HepG2 (cell line): ENCODE results near the gene CPXM1. TPM values are rescaled to one million over a fixed set of nuclear protein-coding genes. Genes with fewer than 3 reads are reported as not detected.

Source experiments
- ATF7-NPFF ChIP-seq: sonication (generic); formaldehyde crosslinking; IDR thresholded peaks from 2 replicates; pipeline ENCODE4 v1.8.1; 2023; ENCODE audit warnings: mild to moderate bottlenecking, low read depth, missing genetic modification reagents, moderate library complexity
- GATA4 ChIP-seq: sonication (generic); IDR thresholded peaks from 2 replicates; pipeline ENCODE4 v1.6.1; 2016; ENCODE audit warnings: antibody characterized with exemption, low read depth, borderline replicate concordance
- GZF1 ChIP-seq: sonication (generic); formaldehyde crosslinking; IDR thresholded peaks from 2 replicates; pipeline ENCODE4 v1.5.1; 2020; ENCODE audit warnings: mild to moderate bottlenecking, missing genetic modification reagents
- KDM3A ChIP-seq: IDR thresholded peaks from 2 replicates; pipeline ENCODE4 v1.6.1; 2018; ENCODE audit warnings: low read depth, missing compliant biosample characterization
- MZF1 ChIP-seq: sonication (generic); formaldehyde crosslinking; IDR thresholded peaks from 2 replicates; pipeline ENCODE4 v1.8.1; 2023; ENCODE audit warnings: mild to moderate bottlenecking, missing genetic modification reagents, borderline replicate concordance
- NFE2 ChIP-seq: sonication (generic); formaldehyde crosslinking; IDR thresholded peaks from 2 replicates; pipeline ENCODE4 v1.4.0; 2020; ENCODE audit warnings: missing genetic modification reagents
- NFYC ChIP-seq: IDR thresholded peaks from 2 replicates; pipeline ENCODE4 v1.6.1; 2016; ENCODE audit warnings: missing genetic modification reagents, missing compliant biosample characterization
- ZNF567 ChIP-seq: sonication (generic); formaldehyde crosslinking; IDR thresholded peaks from 2 replicates; pipeline ENCODE4 v1.8.1; 2023; ENCODE audit warnings: mild to moderate bottlenecking, missing genetic modification reagents, borderline replicate concordance
- ZNF83 ChIP-seq: sonication (generic); formaldehyde crosslinking; IDR thresholded peaks from 2 replicates; pipeline ENCODE4 v1.4.0; 2020; ENCODE audit warnings: missing genetic modification reagents, mild to moderate bottlenecking, borderline replicate concordance
- ZSCAN21 ChIP-seq: sonication (generic); formaldehyde crosslinking; IDR thresholded peaks from 2 replicates; pipeline ENCODE4 v1.8.0; 2022; ENCODE audit warnings: mild to moderate bottlenecking, missing genetic modification reagents, moderate library complexity, borderline replicate concordance
- polyA plus RNA-seq, 8 experiments: library from polyadenylated mRNA; depleted of rRNA in 3 of 8; stranded (reverse) in 7 of 8; unstranded in 1 of 8; fragments of >200 nt; fragmentation: Illumina TruSeq in 4 of 8; extraction: Trizol in 4 of 8; gene quantifications; 2 replicates each; pipeline versions ENCODE4 v1.2.1 to v1.2.3, GENCODE V29; 2011 to 2016; ENCODE audit warnings: low read depth in 4 of 8, missing spikeins in 1 of 8, mixed read lengths in 1 of 8; ENCODE audit not compliant: insufficient read depth in 1 of 8
- total RNA-seq, 5 experiments: library from RNA; depleted of rRNA; stranded (reverse); fragments of >200 nt; fragmentation: Illumina TruSeq; extraction: Trizol; gene quantifications; 2 replicates each; pipeline ENCODE4 v1.2.3, GENCODE V29; 2016; ENCODE audit warnings: low read depth in 1 of 5
- TF ChIP-seq, protein P1 (sequence below): sonication (generic); formaldehyde crosslinking; IDR thresholded peaks from 2 replicates; pipeline ENCODE4 v1.4.0; 2020; ENCODE audit warnings: missing genetic modification reagents
- TF ChIP-seq, protein P2 (sequence below): fragments of 450-650 bp; IDR thresholded peaks from 2 replicates; pipeline ENCODE4 v1.6.1; 2017
- TF ChIP-seq, protein P3 (sequence below): sonication (generic); formaldehyde crosslinking; IDR thresholded peaks from 2 replicates; pipeline ENCODE4 v1.5.0; 2020; ENCODE audit warnings: missing genetic modification reagents, mild to moderate bottlenecking, borderline replicate concordance
- TF ChIP-seq, protein P4 (sequence below): sonication (generic); formaldehyde crosslinking; IDR thresholded peaks from 2 replicates; pipeline ENCODE4 v1.4.0; 2020; ENCODE audit warnings: missing genetic modification reagents
- TF ChIP-seq, protein P5 (sequence below): sonication (generic); IDR thresholded peaks from 2 replicates; pipeline ENCODE4 v1.6.1; 2016; ENCODE audit warnings: low read depth, borderline replicate concordance
- TF ChIP-seq, protein P6 (sequence below): sonication (generic); formaldehyde crosslinking; IDR thresholded peaks from 2 replicates; pipeline ENCODE4 v1.5.0; 2020; ENCODE audit warnings: mild to moderate bottlenecking, missing genetic modification reagents, moderate library complexity

Gene CPXM1
- total and polyA plus RNA-seq, 2 of the 13 experiments (the other 11 are each of a cell fraction or from before 2014, with no cell fraction given) = 0.07 TPM; not detected in 1

DNA sequence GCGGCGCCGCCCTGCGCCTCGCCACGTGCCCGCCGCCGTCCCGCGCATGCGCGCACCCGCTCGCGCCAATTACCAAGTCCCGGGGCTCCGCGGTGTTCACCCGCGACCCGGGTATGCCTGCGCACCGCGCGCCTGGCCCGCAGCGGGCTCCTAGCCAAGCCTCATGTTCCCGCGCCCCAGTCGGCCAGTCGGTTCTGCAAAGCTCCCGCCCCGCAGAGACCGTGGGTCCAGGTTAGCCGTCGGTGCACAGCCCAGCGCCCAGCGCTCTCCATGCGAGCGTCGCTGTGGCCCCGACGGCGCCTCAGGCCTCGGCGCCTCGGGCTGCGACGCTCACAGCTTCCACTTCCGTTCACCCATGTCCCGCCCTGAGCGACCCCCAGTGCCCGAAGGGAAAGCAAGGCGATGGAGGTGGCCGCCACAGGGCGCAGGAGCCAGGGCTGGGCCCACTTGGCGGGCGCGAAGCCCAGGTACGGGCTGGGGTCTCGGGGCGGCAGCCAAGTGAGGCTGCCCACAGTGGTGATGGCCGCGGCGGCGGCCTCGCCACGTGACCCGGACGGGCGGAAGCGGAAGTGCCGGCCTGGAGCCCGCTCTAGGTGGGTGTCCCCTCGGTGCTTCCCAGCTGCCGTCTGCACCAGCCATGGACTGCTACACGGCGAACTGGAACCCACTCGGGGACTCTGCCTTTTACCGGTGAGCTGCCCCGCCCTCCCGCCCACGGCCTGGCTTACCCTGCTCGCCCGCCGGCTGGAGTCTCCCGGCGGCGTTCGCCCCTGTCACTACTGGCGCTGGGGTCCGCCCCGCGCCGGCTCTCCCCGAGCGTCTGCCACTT lies 39.9 kb upstream of the CPXM1 start, which contains the start of the genes PCED1A and VPS16 (continued):
- peak; percentile 99 for TF ChIP-seq ATF7-NPFF (CRISPR knock-in tag)
- TF ChIP-seq, protein P1, sequence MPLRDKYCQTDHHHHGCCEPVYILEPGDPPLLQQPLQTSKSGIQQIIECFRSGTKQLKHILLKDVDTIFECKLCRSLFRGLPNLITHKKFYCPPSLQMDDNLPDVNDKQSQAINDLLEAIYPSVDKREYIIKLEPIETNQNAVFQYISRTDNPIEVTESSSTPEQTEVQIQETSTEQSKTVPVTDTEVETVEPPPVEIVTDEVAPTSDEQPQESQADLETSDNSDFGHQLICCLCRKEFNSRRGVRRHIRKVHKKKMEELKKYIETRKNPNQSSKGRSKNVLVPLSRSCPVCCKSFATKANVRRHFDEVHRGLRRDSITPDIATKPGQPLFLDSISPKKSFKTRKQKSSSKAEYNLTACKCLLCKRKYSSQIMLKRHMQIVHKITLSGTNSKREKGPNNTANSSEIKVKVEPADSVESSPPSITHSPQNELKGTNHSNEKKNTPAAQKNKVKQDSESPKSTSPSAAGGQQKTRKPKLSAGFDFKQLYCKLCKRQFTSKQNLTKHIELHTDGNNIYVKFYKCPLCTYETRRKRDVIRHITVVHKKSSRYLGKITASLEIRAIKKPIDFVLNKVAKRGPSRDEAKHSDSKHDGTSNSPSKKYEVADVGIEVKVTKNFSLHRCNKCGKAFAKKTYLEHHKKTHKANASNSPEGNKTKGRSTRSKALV = peak; percentile 81
- TF ChIP-seq KDM3A (CRISPR knock-in tag) = peak; percentile 95; the same call in 1 of the 2 replicates
- TF ChIP-seq ZNF567 (CRISPR knock-in tag) = peak; percentile 97; the same call in 1 of the 2 replicates
- TF ChIP-seq NFYC = peak; percentile 42; the same call in 1 of the 2 replicates
- TF ChIP-seq, protein P2, sequence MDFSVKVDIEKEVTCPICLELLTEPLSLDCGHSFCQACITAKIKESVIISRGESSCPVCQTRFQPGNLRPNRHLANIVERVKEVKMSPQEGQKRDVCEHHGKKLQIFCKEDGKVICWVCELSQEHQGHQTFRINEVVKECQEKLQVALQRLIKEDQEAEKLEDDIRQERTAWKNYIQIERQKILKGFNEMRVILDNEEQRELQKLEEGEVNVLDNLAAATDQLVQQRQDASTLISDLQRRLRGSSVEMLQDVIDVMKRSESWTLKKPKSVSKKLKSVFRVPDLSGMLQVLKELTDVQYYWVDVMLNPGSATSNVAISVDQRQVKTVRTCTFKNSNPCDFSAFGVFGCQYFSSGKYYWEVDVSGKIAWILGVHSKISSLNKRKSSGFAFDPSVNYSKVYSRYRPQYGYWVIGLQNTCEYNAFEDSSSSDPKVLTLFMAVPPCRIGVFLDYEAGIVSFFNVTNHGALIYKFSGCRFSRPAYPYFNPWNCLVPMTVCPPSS = no peak
- TF ChIP-seq ZNF83 (CRISPR knock-in tag) = peak; percentile 92; the same call in 1 of the 2 replicates
- peak; percentile 54; the same call in 1 of the 2 replicates for TF ChIP-seq GATA4
- TF ChIP-seq GZF1 (CRISPR knock-in tag) = peak; percentile 90
- peak; percentile 94 for TF ChIP-seq ZSCAN21
- TF ChIP-seq, protein P3, sequence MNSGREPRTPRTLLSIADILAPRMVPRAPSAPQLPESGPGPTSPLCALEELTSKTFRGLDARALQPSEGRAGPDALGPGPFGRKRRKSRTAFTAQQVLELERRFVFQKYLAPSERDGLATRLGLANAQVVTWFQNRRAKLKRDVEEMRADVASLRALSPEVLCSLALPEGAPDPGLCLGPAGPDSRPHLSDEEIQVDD = peak; percentile 97; the same call in 1 of the 2 replicates
- 0 out of 2 replicates have a peak, but pooled peaks have one; percentile 23 for TF ChIP-seq NFE2 (CRISPR knock-in tag)
- 0 out of 2 replicates have a peak, but pooled peaks have one; percentile 67 for TF ChIP-seq MZF1 (CRISPR knock-in tag)
- TF ChIP-seq, protein P4, sequence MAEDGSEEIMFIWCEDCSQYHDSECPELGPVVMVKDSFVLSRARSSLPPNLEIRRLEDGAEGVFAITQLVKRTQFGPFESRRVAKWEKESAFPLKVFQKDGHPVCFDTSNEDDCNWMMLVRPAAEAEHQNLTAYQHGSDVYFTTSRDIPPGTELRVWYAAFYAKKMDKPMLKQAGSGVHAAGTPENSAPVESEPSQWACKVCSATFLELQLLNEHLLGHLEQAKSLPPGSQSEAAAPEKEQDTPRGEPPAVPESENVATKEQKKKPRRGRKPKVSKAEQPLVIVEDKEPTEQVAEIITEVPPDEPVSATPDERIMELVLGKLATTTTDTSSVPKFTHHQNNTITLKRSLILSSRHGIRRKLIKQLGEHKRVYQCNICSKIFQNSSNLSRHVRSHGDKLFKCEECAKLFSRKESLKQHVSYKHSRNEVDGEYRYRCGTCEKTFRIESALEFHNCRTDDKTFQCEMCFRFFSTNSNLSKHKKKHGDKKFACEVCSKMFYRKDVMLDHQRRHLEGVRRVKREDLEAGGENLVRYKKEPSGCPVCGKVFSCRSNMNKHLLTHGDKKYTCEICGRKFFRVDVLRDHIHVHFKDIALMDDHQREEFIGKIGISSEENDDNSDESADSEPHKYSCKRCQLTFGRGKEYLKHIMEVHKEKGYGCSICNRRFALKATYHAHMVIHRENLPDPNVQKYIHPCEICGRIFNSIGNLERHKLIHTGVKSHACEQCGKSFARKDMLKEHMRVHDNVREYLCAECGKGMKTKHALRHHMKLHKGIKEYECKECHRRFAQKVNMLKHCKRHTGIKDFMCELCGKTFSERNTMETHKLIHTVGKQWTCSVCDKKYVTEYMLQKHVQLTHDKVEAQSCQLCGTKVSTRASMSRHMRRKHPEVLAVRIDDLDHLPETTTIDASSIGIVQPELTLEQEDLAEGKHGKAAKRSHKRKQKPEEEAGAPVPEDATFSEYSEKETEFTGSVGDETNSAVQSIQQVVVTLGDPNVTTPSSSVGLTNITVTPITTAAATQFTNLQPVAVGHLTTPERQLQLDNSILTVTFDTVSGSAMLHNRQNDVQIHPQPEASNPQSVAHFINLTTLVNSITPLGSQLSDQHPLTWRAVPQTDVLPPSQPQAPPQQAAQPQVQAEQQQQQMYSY (CRISPR knock-in tag) = peak; percentile 62; the same call in 1 of the 2 replicates
- TF ChIP-seq, protein P5, sequence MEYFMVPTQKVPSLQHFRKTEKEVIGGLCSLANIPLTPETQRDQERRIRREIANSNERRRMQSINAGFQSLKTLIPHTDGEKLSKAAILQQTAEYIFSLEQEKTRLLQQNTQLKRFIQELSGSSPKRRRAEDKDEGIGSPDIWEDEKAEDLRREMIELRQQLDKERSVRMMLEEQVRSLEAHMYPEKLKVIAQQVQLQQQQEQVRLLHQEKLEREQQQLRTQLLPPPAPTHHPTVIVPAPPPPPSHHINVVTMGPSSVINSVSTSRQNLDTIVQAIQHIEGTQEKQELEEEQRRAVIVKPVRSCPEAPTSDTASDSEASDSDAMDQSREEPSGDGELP = peak; percentile 63; the same call in 1 of the 2 replicates
- TF ChIP-seq, protein P6, sequence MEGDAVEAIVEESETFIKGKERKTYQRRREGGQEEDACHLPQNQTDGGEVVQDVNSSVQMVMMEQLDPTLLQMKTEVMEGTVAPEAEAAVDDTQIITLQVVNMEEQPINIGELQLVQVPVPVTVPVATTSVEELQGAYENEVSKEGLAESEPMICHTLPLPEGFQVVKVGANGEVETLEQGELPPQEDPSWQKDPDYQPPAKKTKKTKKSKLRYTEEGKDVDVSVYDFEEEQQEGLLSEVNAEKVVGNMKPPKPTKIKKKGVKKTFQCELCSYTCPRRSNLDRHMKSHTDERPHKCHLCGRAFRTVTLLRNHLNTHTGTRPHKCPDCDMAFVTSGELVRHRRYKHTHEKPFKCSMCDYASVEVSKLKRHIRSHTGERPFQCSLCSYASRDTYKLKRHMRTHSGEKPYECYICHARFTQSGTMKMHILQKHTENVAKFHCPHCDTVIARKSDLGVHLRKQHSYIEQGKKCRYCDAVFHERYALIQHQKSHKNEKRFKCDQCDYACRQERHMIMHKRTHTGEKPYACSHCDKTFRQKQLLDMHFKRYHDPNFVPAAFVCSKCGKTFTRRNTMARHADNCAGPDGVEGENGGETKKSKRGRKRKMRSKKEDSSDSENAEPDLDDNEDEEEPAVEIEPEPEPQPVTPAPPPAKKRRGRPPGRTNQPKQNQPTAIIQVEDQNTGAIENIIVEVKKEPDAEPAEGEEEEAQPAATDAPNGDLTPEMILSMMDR (CRISPR knock-in tag) = peak; percentile 18; the same call in 1 of the 2 replicates
